C4-2B (cell line): ENCODE data around the gene FAM184A.

ENCODE experiments used
- H3K27ac ChIP-seq: fragments of 450-650 bp; 2 replicates; pipeline ENCODE4 v1.5.1; 2017
- ZFX ChIP-seq: fragments of 450-650 bp; IDR thresholded peaks from 2 replicates; pipeline ENCODE4 v1.6.1; 2017
- TF ChIP-seq, protein P1 (sequence below): fragments of 450-650 bp; conservative IDR thresholded peaks from 2 replicates; pipeline ENCODE4 v1.5.1; 2017; ENCODE audit warnings: mild to moderate bottlenecking

The FAM184A gene

DNA sequence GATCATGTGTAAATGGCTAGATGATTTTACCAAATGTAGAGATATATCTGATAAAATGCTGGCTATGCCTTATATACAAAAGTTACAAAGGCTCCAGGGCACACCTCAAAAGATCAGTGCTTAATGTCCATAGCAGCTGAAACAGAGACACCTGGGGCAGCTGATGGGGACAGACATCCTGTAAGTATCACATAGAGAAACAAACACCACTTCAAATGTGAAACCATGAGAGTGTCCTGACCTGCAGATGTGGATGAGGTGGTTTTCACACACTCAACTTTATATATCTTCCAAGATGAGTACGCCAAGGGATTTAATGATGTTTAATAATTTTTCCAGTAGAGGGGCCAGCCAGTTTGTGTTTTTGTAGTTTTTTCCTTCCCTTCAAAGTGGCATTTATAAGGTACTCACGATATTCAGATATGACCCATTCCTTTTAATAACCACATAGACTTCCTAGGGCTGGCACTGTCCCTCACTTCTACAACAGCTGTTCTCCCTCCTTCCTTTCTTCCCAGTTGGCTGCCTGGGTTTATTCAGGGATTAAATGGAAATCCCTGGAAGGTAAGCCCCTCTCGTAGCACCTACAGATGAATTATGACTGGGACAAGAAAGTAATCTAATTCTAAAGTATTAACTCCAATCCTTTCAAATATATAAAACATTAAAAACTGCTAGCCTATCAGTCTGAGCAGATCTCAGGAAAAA is 93.2 kb downstream of the FAM184A start:
- TF ChIP-seq, protein P1, sequence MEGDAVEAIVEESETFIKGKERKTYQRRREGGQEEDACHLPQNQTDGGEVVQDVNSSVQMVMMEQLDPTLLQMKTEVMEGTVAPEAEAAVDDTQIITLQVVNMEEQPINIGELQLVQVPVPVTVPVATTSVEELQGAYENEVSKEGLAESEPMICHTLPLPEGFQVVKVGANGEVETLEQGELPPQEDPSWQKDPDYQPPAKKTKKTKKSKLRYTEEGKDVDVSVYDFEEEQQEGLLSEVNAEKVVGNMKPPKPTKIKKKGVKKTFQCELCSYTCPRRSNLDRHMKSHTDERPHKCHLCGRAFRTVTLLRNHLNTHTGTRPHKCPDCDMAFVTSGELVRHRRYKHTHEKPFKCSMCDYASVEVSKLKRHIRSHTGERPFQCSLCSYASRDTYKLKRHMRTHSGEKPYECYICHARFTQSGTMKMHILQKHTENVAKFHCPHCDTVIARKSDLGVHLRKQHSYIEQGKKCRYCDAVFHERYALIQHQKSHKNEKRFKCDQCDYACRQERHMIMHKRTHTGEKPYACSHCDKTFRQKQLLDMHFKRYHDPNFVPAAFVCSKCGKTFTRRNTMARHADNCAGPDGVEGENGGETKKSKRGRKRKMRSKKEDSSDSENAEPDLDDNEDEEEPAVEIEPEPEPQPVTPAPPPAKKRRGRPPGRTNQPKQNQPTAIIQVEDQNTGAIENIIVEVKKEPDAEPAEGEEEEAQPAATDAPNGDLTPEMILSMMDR: no peak
- no peak for TF ChIP-seq ZFX
- no peak overlapping the region for H3K27ac ChIP-seq

DNA sequence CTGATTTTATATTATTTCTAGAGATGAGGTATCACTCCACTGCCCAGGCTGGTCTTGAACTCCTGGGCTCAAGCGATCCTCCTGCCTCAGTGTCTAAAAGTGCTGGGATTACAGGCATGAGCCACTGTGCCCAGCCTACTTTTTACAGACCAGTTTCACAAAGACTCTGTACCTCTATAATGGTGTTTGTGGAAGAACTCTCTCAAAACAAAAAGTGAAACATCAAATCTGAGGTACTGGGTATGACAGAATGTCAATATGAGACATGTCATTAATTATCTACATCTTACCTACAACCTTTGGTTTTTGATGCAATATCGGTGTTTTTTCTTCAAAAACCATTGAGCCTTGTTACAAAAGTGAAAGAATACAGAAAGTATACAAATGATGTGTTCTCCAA is 94.1 kb downstream of the FAM184A start:
- no peak overlapping the region for H3K27ac ChIP-seq
- TF ChIP-seq, protein P1: no peak
- TF ChIP-seq ZFX: no peak

DNA sequence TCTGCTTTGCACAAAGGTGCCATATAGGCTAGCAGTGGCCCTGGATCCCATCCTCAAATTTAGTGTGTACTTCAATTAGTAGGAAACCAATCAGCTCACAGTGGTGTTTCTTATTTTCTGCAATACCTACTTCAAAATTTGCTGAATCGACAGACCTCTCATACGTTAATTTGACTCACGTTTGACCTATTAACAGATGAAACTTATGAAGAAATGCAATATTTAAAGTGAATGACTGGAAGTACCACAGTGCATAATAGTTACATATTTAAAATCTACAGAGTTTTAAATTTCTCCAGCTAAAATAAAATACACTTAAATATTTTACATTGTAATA is 95.9 kb downstream of the FAM184A start:
- no peak overlapping the region for H3K27ac ChIP-seq
- no peak for TF ChIP-seq ZFX
- TF ChIP-seq, protein P1: no peak

DNA sequence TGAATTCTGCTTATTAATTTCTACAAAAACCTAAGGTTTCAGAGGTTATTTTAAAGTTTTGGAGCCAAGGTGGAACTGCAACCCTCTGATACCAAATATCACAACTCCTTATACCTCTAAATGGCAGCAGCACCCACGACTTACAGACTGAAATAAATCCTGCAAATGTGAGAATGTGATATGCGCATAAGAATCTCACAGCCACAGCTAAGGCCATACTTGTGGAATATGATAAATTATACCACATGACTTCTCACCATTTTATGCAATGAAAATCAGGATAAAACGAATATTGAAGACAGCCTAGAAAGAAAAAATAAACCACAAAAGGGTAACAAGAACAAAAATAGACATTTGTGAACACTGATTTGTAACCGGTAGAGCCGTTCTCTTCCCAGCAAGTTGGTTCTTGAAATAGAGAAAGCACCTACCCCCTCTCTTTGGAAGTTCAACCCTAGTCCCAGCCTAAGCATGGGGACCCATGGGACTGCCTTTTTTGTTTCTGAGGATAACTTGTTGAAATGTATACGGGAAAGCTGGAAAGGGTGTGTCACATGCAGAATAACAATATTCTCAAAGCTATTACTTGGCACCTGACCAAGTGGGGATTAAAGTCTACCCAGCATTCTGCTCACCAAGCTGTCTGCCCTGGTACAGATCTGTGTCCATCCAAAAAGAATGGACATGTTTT is 96.4 kb downstream of the FAM184A start:
- no peak overlapping the region for H3K27ac ChIP-seq
- TF ChIP-seq ZFX: no peak
- TF ChIP-seq, protein P1: no peak

DNA sequence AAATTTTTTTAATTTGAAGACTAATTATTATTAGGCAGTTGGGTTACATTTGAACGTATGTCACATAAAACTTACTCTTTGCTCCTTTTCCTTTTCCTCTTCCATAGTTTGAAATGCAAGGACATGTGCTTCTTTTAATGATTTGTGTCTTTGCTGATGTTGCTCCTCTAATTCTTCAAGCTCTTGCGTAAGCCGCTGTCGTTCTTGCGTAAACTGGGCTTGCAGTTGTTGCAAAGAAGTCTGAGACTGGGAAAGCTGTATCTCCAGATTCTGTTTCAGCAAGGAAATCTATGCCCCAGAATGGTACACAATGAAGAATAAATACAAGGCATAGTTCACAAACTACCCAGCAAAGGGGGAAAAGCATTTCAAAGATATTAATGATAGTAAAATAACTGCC is 98.4 kb downstream of the FAM184A start:
- H3K27ac ChIP-seq: no peak overlapping the region
- TF ChIP-seq, protein P1: no peak
- TF ChIP-seq ZFX: no peak

DNA sequence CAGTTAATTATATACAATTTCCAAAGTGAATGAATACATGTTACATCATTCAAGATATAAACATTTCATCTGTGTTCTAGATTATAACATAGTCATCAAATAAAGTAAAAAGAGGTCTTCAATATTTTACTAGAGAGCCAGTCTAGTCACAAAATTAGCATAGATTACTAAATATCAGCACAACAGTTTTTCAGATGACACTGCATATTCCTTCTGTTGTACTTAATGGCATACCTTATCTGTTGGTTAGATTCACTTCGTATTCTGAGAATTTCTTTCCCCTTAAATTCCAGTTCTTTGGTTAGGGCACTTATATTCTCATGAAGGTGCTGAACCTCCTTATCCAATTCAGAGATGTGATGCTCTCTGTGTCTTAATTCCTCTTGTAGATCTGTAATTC is 103.7 kb downstream of the FAM184A start:
- no peak overlapping the region for H3K27ac ChIP-seq
- TF ChIP-seq ZFX: no peak
- TF ChIP-seq, protein P1: no peak

DNA sequence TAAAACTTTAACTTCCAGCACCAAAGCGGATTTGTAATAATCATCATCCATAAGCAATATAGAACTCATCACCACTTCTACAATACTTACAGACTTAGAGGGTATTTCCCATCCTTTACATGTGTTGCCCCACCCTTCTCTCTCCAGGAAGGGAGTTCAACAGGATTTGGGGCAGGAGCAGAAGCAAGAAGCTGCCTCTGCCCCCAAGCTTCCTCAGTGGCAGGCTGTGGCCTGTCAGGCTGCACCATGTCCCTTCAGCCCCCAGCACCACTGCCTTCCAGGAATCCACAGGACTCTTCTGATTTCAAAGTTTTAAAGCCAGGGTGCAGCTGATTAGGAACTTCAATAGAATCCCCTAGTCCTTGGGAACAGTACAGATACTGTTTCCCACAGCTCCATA is 106.8 kb downstream of the FAM184A start:
- TF ChIP-seq, protein P1: no peak
- TF ChIP-seq ZFX: no peak
- H3K27ac ChIP-seq: no peak overlapping the region
